A549 (cell line): ENCODE results near the gene CMC2. TPM values are rescaled to one million over a fixed set of nuclear protein-coding genes. Genes with fewer than 3 reads are reported as not detected.

Experiments
- ATAC-seq, 2 experiments: fragments of 200-7000 bp in 1 of 2; fragments of >200 bp in 1 of 2; cut with Nextera tagmentation in 1 of 2; cut with Tn5 transposase in 1 of 2; 3 replicates each; pipeline versions ENCODE4 v1.8.0 to v1.9.1; 2018 to 2020; ENCODE audit warnings: mild to moderate bottlenecking in 1 of 2, moderate library complexity in 1 of 2
- CTCF ChIA-PET: fragments of 300-600 bp; sonication (Branson Sonifier 250); formaldehyde crosslinking; extraction: SDS; loops from one replicate; lab custom pipeline; 2021; ENCODE audit warnings: antibody characterized with exemption, inconsistent platforms; lab: Yijun Ruan, JAX
- POLR2A ChIA-PET: fragments of 350-600 bp; formaldehyde crosslinking; extraction: SDS; loops from one replicate; lab custom pipeline; 2021; ENCODE audit warnings: antibody characterized with exemption, inconsistent platforms; lab: Yijun Ruan, JAX
- DNase-seq, 2 experiments: peaks; one replicate each; pipeline versions ENCODE4 v3.0.0 to v3.0.0-alpha.2; 2011 to 2016; ENCODE audit warnings: low read depth in 1 of 2, low spot score in 1 of 2
- FAIRE-seq: peaks from 2 replicates; lab custom pipeline; 2011; peaks lifted over from hg19 to GRCh38; lab: Jason Lieb, UNC
- H3K27ac ChIP-seq, 2 experiments: fragments of >200 bp; sonication (Bioruptor Twin); formaldehyde crosslinking; 3 replicates each; pipeline ENCODE4 v1.5.1; 2016 to 2017
- H3K4me1 ChIP-seq: fragments of >200 bp; sonication (Bioruptor Twin); formaldehyde crosslinking; 3 replicates; pipeline ENCODE4 v1.6.1; 2016
- H3K4me2 ChIP-seq: fragments of >200 bp; sonication (Bioruptor Twin); formaldehyde crosslinking; 3 replicates; pipeline ENCODE4 v1.6.1; 2016
- H3K4me3 ChIP-seq: fragments of >200 bp; sonication (Bioruptor Twin); formaldehyde crosslinking; 3 replicates; pipeline ENCODE4 v1.5.1; 2016
- H3K9me3 ChIP-seq: fragments of >200 bp; sonication (Bioruptor Twin); formaldehyde crosslinking; 3 replicates; pipeline ENCODE4 v1.6.1; 2016
- CHD4 ChIP-seq: fragments of 200-600 bp; sonication (generic); IDR thresholded peaks from 2 replicates; pipeline ENCODE4 v1.6.1; 2016; ENCODE audit warnings: antibody characterized with exemption, mild to moderate bottlenecking, borderline replicate concordance
- CTCF ChIP-seq: fragments of >200 bp; sonication (Bioruptor Twin); formaldehyde crosslinking; IDR thresholded peaks from 3 replicates; pipeline ENCODE4 v1.5.1; 2016
- E2F6 ChIP-seq: IDR thresholded peaks from 2 replicates; pipeline ENCODE4 v1.6.1; 2012; ENCODE audit warnings: low read depth, borderline replicate concordance
- EP300 ChIP-seq, 2 experiments: fragments of >200 bp; sonication (Bioruptor Twin); formaldehyde crosslinking; IDR thresholded peaks; 2 replicates in 1 of 2; 3 replicates in 1 of 2; pipeline ENCODE4 v1.6.1; 2016 to 2017
- FOSL2 ChIP-seq, 2 experiments: fragments of 450-650 bp in 1 of 2; fragments of >200 bp in 1 of 2; sonication (Bioruptor Twin) in 1 of 2; formaldehyde crosslinking; IDR thresholded peaks; 2 replicates each; pipeline versions ENCODE4 v1.5.0 to v1.6.1; 2016 to 2020; ENCODE audit warnings: mild to moderate bottlenecking in 1 of 2, moderate library complexity in 1 of 2
- HDAC2 ChIP-seq: fragments of 200-600 bp; sonication (generic); IDR thresholded peaks from 2 replicates; pipeline ENCODE4 v1.6.1; 2016
- JUN ChIP-seq, 2 experiments: fragments of >200 bp; sonication (Bioruptor Twin); formaldehyde crosslinking; IDR thresholded peaks; 2 replicates in 1 of 2; 3 replicates in 1 of 2; pipeline ENCODE4 v1.6.1; 2016 to 2017
- JUNB ChIP-seq: fragments of >200 bp; sonication (Bioruptor Twin); formaldehyde crosslinking; IDR thresholded peaks from 2 replicates; pipeline ENCODE4 v1.6.1; 2016
- MAFK ChIP-seq: fragments of 450-650 bp; IDR thresholded peaks from 2 replicates; pipeline ENCODE4 v1.6.1; 2014; ENCODE audit not compliant: partially characterized antibody
- MAX ChIP-seq: IDR thresholded peaks from 2 replicates; pipeline ENCODE4 v1.6.1; 2012
- NFE2L2 ChIP-seq: fragments of 150-350 bp; conservative IDR thresholded peaks from 2 replicates; pipeline ENCODE4 v1.6.1; 2014; ENCODE audit warnings: low read length
- NR3C1 ChIP-seq: fragments of >200 bp; sonication (Bioruptor Twin); formaldehyde crosslinking; IDR thresholded peaks from 3 replicates; pipeline ENCODE4 v1.6.1; 2017
- POLR2A ChIP-seq: IDR thresholded peaks from 2 replicates; pipeline ENCODE4 v1.6.1; 2012; ENCODE audit warnings: mild to moderate bottlenecking, low read length
- RAD21 ChIP-seq, 2 experiments: fragments of >200 bp in 1 of 2; sonication (Bioruptor Twin) in 1 of 2; formaldehyde crosslinking in 1 of 2; IDR thresholded peaks in 1 of 2; conservative IDR thresholded peaks in 1 of 2; 2 replicates in 1 of 2; 3 replicates in 1 of 2; pipeline ENCODE4 v1.6.1; 2012 to 2018; ENCODE audit warnings: inconsistent platforms in 1 of 2
- RCOR1 ChIP-seq: fragments of 150-350 bp; IDR thresholded peaks from 2 replicates; pipeline ENCODE4 v1.6.1; 2014; ENCODE audit warnings: antibody characterized with exemption, low read length, low read depth
- RFX5 ChIP-seq: fragments of 450-650 bp; IDR thresholded peaks from 2 replicates; pipeline ENCODE4 v1.7.1; 2014; ENCODE audit warnings: antibody characterized with exemption, mild to moderate bottlenecking, moderate library complexity
- RNF2 ChIP-seq: fragments of 200-600 bp; sonication (generic); IDR thresholded peaks from 2 replicates; pipeline ENCODE4 v1.6.1; 2016; ENCODE audit warnings: low read depth, mild to moderate bottlenecking, antibody characterized with exemption, moderate library complexity, borderline replicate concordance
- SMC3 ChIP-seq: fragments of >200 bp; sonication (Bioruptor Twin); formaldehyde crosslinking; IDR thresholded peaks from 3 replicates; pipeline ENCODE4 v1.6.1; 2018; ENCODE audit warnings: inconsistent platforms
- SREBF2 ChIP-seq: fragments of 450-650 bp; IDR thresholded peaks from 2 replicates; pipeline ENCODE4 v1.6.1; 2014; ENCODE audit warnings: mild to moderate bottlenecking, moderate library complexity
- TFCP2L1 ChIP-seq: fragments of 250-450 bp; sonication (Bioruptor Pico); IDR thresholded peaks from 2 replicates; pipeline ENCODE4 v1.5.0; 2021; ENCODE audit warnings: mild to moderate bottlenecking
- ZFP36 ChIP-seq: fragments of 450-650 bp; IDR thresholded peaks from 2 replicates; pipeline ENCODE4 v1.6.1; 2014; ENCODE audit warnings: borderline replicate concordance; ENCODE audit not compliant: partially characterized antibody
- WGBS: methylation state at CpG from one replicate; pipeline ENCODE4 v1.1.6; 2017; ENCODE audit errors: missing lambda C conversion rate; 5-methylcytosine and 5-hydroxymethylcytosine counted together
- polyA plus RNA-seq, 4 experiments: library from polyadenylated mRNA; depleted of rRNA in 3 of 4; stranded (reverse); fragments of >200 nt; fragmentation: RNase III in 1 of 4; extraction: RNeasy Plus Mini Kit Qiagen cat#74134 plus additional on column Dnase treatment in 1 of 4; gene quantifications; 2 replicates in 3 of 4; 3 replicates in 1 of 4; pipeline ENCODE4 v1.2.3, GENCODE V29; 2011 to 2017
- TF ChIP-seq, protein P1 (sequence below): fragments of >200 bp; sonication (Bioruptor Twin); formaldehyde crosslinking; IDR thresholded peaks from 3 replicates; pipeline ENCODE4 v1.6.1; 2016
- TF ChIP-seq, protein P2 (sequence below): fragments of 150-350 bp; IDR thresholded peaks from 2 replicates; pipeline ENCODE4 v1.6.1; 2014; ENCODE audit warnings: low read depth, mild to moderate bottlenecking, low read length

CMC2 gene
- polyA plus RNA-seq, 2 of the 4 experiments (the other 2 are of a cell fraction): 143 to 207 TPM

- Histone ChIP-seq H3K9me3 (no peaks in the 10 kb centered on the region), H3K4me2 (peak within 1 kb of the TSS; percentile 97), H3K4me3 (peak within 1 kb of the TSS; percentile 94), H3K4me1 (peaks cover 9% of the 10 kb centered on the region; the same call in 1 of the 3 replicates), H3K27ac (peak within 1 kb of the TSS; percentile 86 to 96)
- ATAC-seq: peak; percentile 96
- peak; percentile 83 to 85 for DNase-seq
- FAIRE-seq: no peak
- TF ChIP-seq MAFK: no peak
- TF ChIP-seq NR3C1: no peak
- peak; percentile 96 for TF ChIP-seq SMC3
- no peak for TF ChIP-seq SREBF2
- TF ChIP-seq JUNB: no peak
- 0 out of 2 replicates have a peak, but pooled peaks have one; percentile 33 for TF ChIP-seq MAX
- TF ChIP-seq, protein P1, sequence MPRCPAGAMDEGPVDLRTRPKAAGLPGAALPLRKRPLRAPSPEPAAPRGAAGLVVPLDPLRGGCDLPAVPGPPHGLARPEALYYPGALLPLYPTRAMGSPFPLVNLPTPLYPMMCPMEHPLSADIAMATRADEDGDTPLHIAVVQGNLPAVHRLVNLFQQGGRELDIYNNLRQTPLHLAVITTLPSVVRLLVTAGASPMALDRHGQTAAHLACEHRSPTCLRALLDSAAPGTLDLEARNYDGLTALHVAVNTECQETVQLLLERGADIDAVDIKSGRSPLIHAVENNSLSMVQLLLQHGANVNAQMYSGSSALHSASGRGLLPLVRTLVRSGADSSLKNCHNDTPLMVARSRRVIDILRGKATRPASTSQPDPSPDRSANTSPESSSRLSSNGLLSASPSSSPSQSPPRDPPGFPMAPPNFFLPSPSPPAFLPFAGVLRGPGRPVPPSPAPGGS: peak; percentile 68; the same call in 1 of the 3 replicates
- TF ChIP-seq CHD4: peak; percentile 33; the same call in 1 of the 2 replicates
- TF ChIP-seq ZFP36: no peak
- TF ChIP-seq RAD21 (conservative IDR thresholded peaks at IDR 0.05 in 1 of 2, IDR thresholded peaks at IDR 0.05 in 1 of 2): peak; percentile 52 to 82
- TF ChIP-seq, protein P2, sequence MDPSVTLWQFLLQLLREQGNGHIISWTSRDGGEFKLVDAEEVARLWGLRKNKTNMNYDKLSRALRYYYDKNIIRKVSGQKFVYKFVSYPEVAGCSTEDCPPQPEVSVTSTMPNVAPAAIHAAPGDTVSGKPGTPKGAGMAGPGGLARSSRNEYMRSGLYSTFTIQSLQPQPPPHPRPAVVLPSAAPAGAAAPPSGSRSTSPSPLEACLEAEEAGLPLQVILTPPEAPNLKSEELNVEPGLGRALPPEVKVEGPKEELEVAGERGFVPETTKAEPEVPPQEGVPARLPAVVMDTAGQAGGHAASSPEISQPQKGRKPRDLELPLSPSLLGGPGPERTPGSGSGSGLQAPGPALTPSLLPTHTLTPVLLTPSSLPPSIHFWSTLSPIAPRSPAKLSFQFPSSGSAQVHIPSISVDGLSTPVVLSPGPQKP: no peak
- TF ChIP-seq RNF2: no peak
- 0 out of 2 replicates have a peak, but pooled peaks have one; percentile 25 for TF ChIP-seq RFX5
- TF ChIP-seq E2F6: 0 out of 2 replicates have a peak, but pooled peaks have one; percentile 22
- TF ChIP-seq POLR2A: peak; percentile 62
- TF ChIP-seq NFE2L2: no peak
- peak; percentile 100 for TF ChIP-seq CTCF
- no peak for TF ChIP-seq FOSL2 (IDR thresholded peaks at IDR 0.05)
- TF ChIP-seq FOSL2 (CRISPR knock-in tag; IDR thresholded peaks at IDR 0.05): no peak
- TF ChIP-seq HDAC2: no peak
- peak; percentile 68 to 82 for TF ChIP-seq JUN (IDR thresholded peaks at IDR 0.05)
- no peak for TF ChIP-seq EP300 (IDR thresholded peaks at IDR 0.05)
- no peak for TF ChIP-seq RCOR1
- no peak for TF ChIP-seq TFCP2L1 (CRISPR knock-in tag)
- 29% methylated on average over 11 of the region's 54 CpGs for WGBS
- ChIA-PET POLR2A (interaction anchor here (0.6 to 1.3 kb wide), 4 partner anchors 25 to 42 kb away, joined by 3 to 14 read pairs (median 3); partner anchors contain the start of gene C16orf46), CTCF (interaction anchor here (0.6 to 3.2 kb wide), 57 partner anchors 8 to 719 kb away, joined by 3 to 38 read pairs (median 4); partner anchors contain the start of genes BCO1, C16orf46, CENPN and CMC2)
Observed at GRCh38 chr16:81035398-81035974, 28.8 kb upstream of the CMC2 start, which contains the start of gene ATMIN. Gene ATMIN, plus strand, starts transcription at chr16:81035842. Its CDS starts 29 bp downstream, at chr16:81035871.
